Osteoblast (primary cell): Measurements from ENCODE around the gene ADGRE2. TPM values are rescaled to one million over a fixed set of nuclear protein-coding genes. Genes with fewer than 3 reads are reported as not detected.

Experiments
- DNase-seq: peaks from one replicate; pipeline ENCODE4 v3.0.0; 2011; ENCODE audit warnings: low spot score, mixed read lengths; ENCODE audit not compliant: insufficient read length; ENCODE audit errors: missing footprints
- H2AFZ ChIP-seq: 2 replicates; pipeline ENCODE4 v1.6.0; 2011; ENCODE audit warnings: mild to moderate bottlenecking, low read length
- H3K27ac ChIP-seq: 2 replicates; pipeline ENCODE4 v1.5.1; 2011; ENCODE audit warnings: mild to moderate bottlenecking, low read depth, low read length, moderate library complexity
- H3K27me3 ChIP-seq: 2 replicates; pipeline ENCODE4 v1.6.0; 2012; ENCODE audit warnings: mild to moderate bottlenecking, control low read depth, inconsistent platforms, low read length, moderate library complexity; ENCODE audit not compliant: insufficient read depth
- H3K36me3 ChIP-seq: 2 replicates; pipeline ENCODE4 v1.5.1; 2011; ENCODE audit warnings: mild to moderate bottlenecking, low read length, control low read depth, moderate library complexity; ENCODE audit not compliant: insufficient read depth
- H3K4me1 ChIP-seq: 2 replicates; pipeline ENCODE4 v1.5.1; 2011; ENCODE audit warnings: mild to moderate bottlenecking, low read length, control low read depth, moderate library complexity; ENCODE audit not compliant: insufficient read depth
- H3K4me2 ChIP-seq: 2 replicates; pipeline ENCODE4 v1.6.0; 2011; ENCODE audit warnings: mild to moderate bottlenecking, low read length; ENCODE audit not compliant: insufficient read depth
- H3K4me3 ChIP-seq: fragments of 200-600 bp; sonication (generic); 3 replicates; pipeline ENCODE4 v1.5.1; 2012; ENCODE audit warnings: mild to moderate bottlenecking, low read length, inconsistent platforms; ENCODE audit not compliant: insufficient read depth
- H3K79me2 ChIP-seq: 2 replicates; pipeline ENCODE4 v1.6.0; 2012; ENCODE audit warnings: mild to moderate bottlenecking, low read length, control low read depth, inconsistent platforms; ENCODE audit not compliant: insufficient read depth
- H3K9me3 ChIP-seq: 2 replicates; pipeline ENCODE4 v1.5.1; 2011; ENCODE audit warnings: low read depth, low read length, control low read depth
- H4K20me1 ChIP-seq: 2 replicates; pipeline ENCODE4 v1.6.0; 2012; ENCODE audit warnings: mild to moderate bottlenecking, low read length, control low read depth; ENCODE audit not compliant: insufficient read depth
- CTCF ChIP-seq: IDR thresholded peaks from 2 replicates; pipeline ENCODE4 v1.5.1; 2011; ENCODE audit warnings: mild to moderate bottlenecking, low read depth, low read length, moderate library complexity; ENCODE audit errors: extremely low read depth
- total RNA-seq: library from RNA; depleted of rRNA; stranded (reverse); fragments of >200 nt; gene quantifications from 2 replicates; pipeline ENCODE4 v1.2.3, GENCODE V29; 2012

Gene ADGRE2
- total RNA-seq, 1 donor: 0.72 TPM

- no peak overlapping the region for H2AFZ ChIP-seq
- H3K79me2 ChIP-seq: no peaks in the 10 kb centered on the region
- no peak overlapping the region for H3K4me3 ChIP-seq
- no peaks in the 10 kb centered on the region for H3K4me1 ChIP-seq
- H4K20me1 ChIP-seq: no peaks in the 10 kb centered on the region
- H3K9me3 ChIP-seq: no peaks in the 10 kb centered on the region
- peaks cover 72% of the 10 kb centered on the region for H3K36me3 ChIP-seq
- no peak for DNase-seq
- no peak for TF ChIP-seq CTCF
- H3K4me2 ChIP-seq: no peak overlapping the region
- H3K27ac ChIP-seq: no peak overlapping the region
- H3K27me3 ChIP-seq: no peaks in the 10 kb centered on the region
Measured at GRCh38 chr19:14700711-14701375, 77.5 kb downstream of the ADGRE2 start.

- Histone ChIP-seq H3K4me1 (no peaks in the 10 kb centered on the region), H2AFZ (no peak overlapping the region), H3K27me3 (no peaks in the 10 kb centered on the region), H3K4me2 (no peak overlapping the region), H3K79me2 (peaks cover 3% of the 10 kb centered on the region), H3K27ac (no peak overlapping the region), H4K20me1 (no peaks in the 10 kb centered on the region), H3K36me3 (peaks cover 74% of the 10 kb centered on the region), H3K9me3 (no peaks in the 10 kb centered on the region), H3K4me3 (no peak overlapping the region)
- no peak for TF ChIP-seq CTCF
- DNase-seq: no peak
Measured at GRCh38 chr19:14699641-14700040, 78.7 kb downstream of the ADGRE2 start.

GRCh38 chr19:14695471-14695870, 82.9 kb downstream of the ADGRE2 start:
- peaks cover 44% of the 10 kb centered on the region for H3K36me3 ChIP-seq
- H3K4me1 ChIP-seq: peaks cover 3% of the 10 kb centered on the region
- no peak overlapping the region for H3K4me2 ChIP-seq
- no peak for TF ChIP-seq CTCF
- H3K27ac ChIP-seq: no peak overlapping the region
- H3K27me3 ChIP-seq: no peaks in the 10 kb centered on the region
- H3K4me3 ChIP-seq: no peak overlapping the region
- H3K9me3 ChIP-seq: no peaks in the 10 kb centered on the region
- no peak overlapping the region for H2AFZ ChIP-seq
- DNase-seq: no peak
- H3K79me2 ChIP-seq: peaks cover 34% of the 10 kb centered on the region
- H4K20me1 ChIP-seq: peaks cover 3% of the 10 kb centered on the region

GRCh38 chr19:14694641-14695266, 83.6 kb downstream of the ADGRE2 start:
- Histone ChIP-seq H3K36me3 (peaks cover 37% of the 10 kb centered on the region), H3K27ac (no peak overlapping the region), H3K27me3 (no peaks in the 10 kb centered on the region), H3K4me2 (no peak overlapping the region), H3K4me3 (no peak overlapping the region), H3K4me1 (peaks cover 3% of the 10 kb centered on the region), H3K9me3 (no peaks in the 10 kb centered on the region), H2AFZ (no peak overlapping the region), H4K20me1 (peaks cover 3% of the 10 kb centered on the region), H3K79me2 (peaks cover 38% of the 10 kb centered on the region)
- no peak for DNase-seq
- TF ChIP-seq CTCF: no peak
